Testis (tissue), 3 donors: ENCODE measurements around the gene RAMP2. TPM values are rescaled to one million over a fixed set of nuclear protein-coding genes. Genes with fewer than 3 reads are reported as not detected.

ENCODE experiments used
- DNase-seq: peaks from one replicate; pipeline ENCODE4 v3.0.0-alpha.2; 2019
- H3K27ac ChIP-seq, 2 donors: fragments of 200-600 bp; sonication (generic); one replicate each; pipeline ENCODE4 v1.5.1; 2019
- H3K27me3 ChIP-seq: fragments of 200-600 bp; sonication (generic); one replicate; pipeline ENCODE4 v1.5.1; 2019
- H3K36me3 ChIP-seq: fragments of 200-600 bp; sonication (generic); one replicate; pipeline ENCODE4 v1.5.1; 2017; ENCODE audit warnings: low read depth; ENCODE audit errors: missing control alignments
- H3K4me1 ChIP-seq: fragments of 200-600 bp; sonication (generic); one replicate; pipeline ENCODE4 v1.5.1; 2019
- H3K4me3 ChIP-seq, 2 donors: fragments of 200-600 bp; sonication (generic); one replicate each; pipeline ENCODE4 v1.5.1; 2017 to 2019
- H3K9me3 ChIP-seq: fragments of 200-600 bp; sonication (generic); one replicate; pipeline ENCODE4 v1.5.1; 2017
- POLR2A ChIP-seq: fragments of 450-650 bp; IDR thresholded peaks from one replicate; pipeline ENCODE4 v1.6.1; 2017; ENCODE audit warnings: antibody characterized with exemption, mild to moderate bottlenecking, moderate library complexity
- WGBS, 2 donors: methylation state at CpG; one replicate each; pipeline ENCODE4 v1.1.5; 2018; 5-methylcytosine and 5-hydroxymethylcytosine counted together
- intact Hi-C: fragments of 100-400 bp; cut with DNase I; formaldehyde crosslinking; loops from one replicate; pipeline ENCODE4 v1.15.1; 2023; ENCODE audit warnings: low total_unique reads
- polyA plus RNA-seq: library from polyadenylated mRNA; stranded (reverse); fragments of 350-450 nt; fragmentation: Illumina TruSeq; extraction: RNeasy Lipid Tissue Mini Kit (QIAGEN cat#74804); gene quantifications from one replicate; pipeline ENCODE4 v1.2.3, GENCODE V29; 2014; ENCODE audit warnings: low read depth, low replicate concordance; ENCODE audit not compliant: insufficient read depth
- total RNA-seq, 2 donors: library from RNA; depleted of rRNA; stranded (reverse); fragments of >200 nt; gene quantifications; one replicate each; pipeline ENCODE4 v1.2.3, GENCODE V29; 2016
- TF ChIP-seq, protein P1 (sequence below), 3 experiments: fragments of 450-650 bp in 2 of 3; fragments of 200-600 bp in 1 of 3; sonication (generic) in 1 of 3; IDR thresholded peaks; one replicate each; pipeline ENCODE4 v1.5.1; 2016 to 2019; ENCODE audit warnings: antibody characterized with exemption in 3 of 3, mild to moderate bottlenecking in 2 of 3, moderate library complexity in 1 of 3

RAMP2 gene
- total and polyA plus RNA-seq, 3 donors from 2014 or later: 6.9 to 38.2 (median 14.6) TPM

DNA sequence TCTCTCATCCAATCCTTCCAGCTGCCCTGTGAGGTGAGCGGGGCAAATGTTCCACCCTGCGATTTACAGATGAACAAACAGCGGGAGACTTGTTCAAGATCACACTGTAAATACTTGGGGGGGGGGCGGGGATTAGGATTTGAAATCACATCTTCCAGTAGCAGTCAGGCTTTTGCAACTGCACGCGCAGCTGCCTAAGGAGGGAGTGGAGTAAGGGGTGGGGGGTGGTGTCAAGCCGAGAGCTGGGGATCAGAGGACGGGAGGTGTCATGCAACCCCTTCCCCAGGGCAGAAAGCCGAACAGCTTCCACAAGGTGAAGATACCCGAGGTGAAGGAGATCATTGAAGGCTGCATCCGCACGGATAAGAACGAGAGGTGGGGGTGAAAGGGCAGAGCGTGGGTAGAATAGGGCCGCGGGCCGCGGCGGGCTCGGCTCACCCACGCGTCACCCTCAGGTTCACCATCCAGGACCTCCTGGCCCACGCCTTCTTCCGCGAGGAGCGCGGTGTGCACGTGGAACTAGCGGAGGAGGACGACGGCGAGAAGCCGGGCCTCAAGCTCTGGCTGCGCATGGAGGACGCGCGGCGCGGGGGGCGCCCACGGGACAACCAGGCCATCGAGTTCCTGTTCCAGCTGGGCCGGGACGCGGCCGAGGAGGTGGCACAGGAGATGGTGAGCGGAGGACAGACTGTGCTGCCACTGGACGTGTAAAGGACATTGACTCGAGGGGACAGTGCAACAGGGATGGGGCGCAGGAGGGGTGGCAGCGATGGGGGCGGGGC, 24.0 kb downstream of the RAMP2 start:
- DNase-seq: no peak
- no peaks in the 10 kb centered on the region for H3K27me3 ChIP-seq
- TF ChIP-seq, protein P1, sequence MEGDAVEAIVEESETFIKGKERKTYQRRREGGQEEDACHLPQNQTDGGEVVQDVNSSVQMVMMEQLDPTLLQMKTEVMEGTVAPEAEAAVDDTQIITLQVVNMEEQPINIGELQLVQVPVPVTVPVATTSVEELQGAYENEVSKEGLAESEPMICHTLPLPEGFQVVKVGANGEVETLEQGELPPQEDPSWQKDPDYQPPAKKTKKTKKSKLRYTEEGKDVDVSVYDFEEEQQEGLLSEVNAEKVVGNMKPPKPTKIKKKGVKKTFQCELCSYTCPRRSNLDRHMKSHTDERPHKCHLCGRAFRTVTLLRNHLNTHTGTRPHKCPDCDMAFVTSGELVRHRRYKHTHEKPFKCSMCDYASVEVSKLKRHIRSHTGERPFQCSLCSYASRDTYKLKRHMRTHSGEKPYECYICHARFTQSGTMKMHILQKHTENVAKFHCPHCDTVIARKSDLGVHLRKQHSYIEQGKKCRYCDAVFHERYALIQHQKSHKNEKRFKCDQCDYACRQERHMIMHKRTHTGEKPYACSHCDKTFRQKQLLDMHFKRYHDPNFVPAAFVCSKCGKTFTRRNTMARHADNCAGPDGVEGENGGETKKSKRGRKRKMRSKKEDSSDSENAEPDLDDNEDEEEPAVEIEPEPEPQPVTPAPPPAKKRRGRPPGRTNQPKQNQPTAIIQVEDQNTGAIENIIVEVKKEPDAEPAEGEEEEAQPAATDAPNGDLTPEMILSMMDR (IDR thresholded peaks at IDR 0.05): no peak
- TF ChIP-seq POLR2A: no peak
- 13 to 25% methylated on average over 23 to 44 of the region's 52 CpGs for WGBS, 2 donors
- H3K9me3 ChIP-seq: no peaks in the 10 kb centered on the region
- H3K27ac ChIP-seq: no peak overlapping the region
- no peaks in the 10 kb centered on the region for H3K36me3 ChIP-seq
- intact Hi-C loops: no loop called here
- no peaks in the 10 kb centered on the region for H3K4me1 ChIP-seq
- peak overlapping the region in 1 of 2 donors; percentile 11 for H3K4me3 ChIP-seq

DNA sequence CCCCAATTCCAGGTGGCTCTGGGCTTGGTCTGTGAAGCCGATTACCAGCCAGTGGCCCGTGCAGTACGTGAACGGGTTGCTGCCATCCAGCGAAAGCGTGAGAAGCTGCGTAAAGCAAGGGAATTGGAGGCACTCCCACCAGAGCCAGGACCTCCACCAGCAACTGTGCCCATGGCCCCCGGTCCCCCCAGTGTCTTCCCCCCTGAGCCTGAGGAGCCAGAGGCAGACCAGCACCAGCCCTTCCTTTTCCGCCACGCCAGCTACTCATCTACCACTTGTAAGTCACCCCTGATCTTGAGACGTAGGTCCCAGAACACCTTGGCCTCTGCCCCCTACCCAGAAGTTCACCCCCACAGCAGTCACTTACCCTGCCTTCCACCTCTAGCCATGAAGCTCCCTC, 26.2 kb downstream of the RAMP2 start:
- no peaks in the 10 kb centered on the region for H3K9me3 ChIP-seq
- H3K36me3 ChIP-seq: no peaks in the 10 kb centered on the region
- intact Hi-C loops: no loop called here
- H3K27ac ChIP-seq: no peak overlapping the region
- no peak overlapping the region for H3K4me3 ChIP-seq
- 76 to 83% methylated on average over 11 of the region's 11 CpGs for WGBS, 2 donors
- TF ChIP-seq, protein P1 (IDR thresholded peaks at IDR 0.05): no peak
- TF ChIP-seq POLR2A: no peak
- no peaks in the 10 kb centered on the region for H3K27me3 ChIP-seq
- no peaks in the 10 kb centered on the region for H3K4me1 ChIP-seq
- DNase-seq: no peak

DNA sequence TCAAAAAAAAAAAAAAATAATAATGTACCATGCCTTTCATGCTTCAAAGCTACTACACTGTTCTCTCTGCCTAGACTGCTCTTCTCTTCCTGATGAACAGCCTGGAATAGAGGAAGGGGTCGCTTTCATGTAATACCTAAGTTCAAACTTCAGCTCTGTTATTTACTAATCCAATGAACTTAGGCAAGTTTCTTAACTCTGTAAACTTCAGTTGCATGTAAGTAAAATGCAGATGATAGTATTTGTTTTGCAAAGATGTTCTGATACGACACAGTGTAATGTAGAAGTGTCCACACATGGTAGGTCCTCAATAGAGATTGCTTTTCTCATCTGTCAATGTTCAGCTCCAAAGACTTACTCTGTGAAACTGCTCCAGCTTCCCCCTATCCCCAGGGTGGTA, 30.9 kb downstream of the RAMP2 start:
- intact Hi-C loops: no loop called here
- no peak for DNase-seq
- WGBS, 2 donors: 85% methylated on average over 2 of the region's 2 CpGs
- Histone ChIP-seq H3K27ac (no peak overlapping the region), H3K27me3 (no peaks in the 10 kb centered on the region), H3K9me3 (no peaks in the 10 kb centered on the region), H3K36me3 (no peaks in the 10 kb centered on the region), H3K4me1 (no peaks in the 10 kb centered on the region), H3K4me3 (no peak overlapping the region)
- TF ChIP-seq POLR2A: no peak
- TF ChIP-seq, protein P1 (IDR thresholded peaks at IDR 0.05): no peak

DNA sequence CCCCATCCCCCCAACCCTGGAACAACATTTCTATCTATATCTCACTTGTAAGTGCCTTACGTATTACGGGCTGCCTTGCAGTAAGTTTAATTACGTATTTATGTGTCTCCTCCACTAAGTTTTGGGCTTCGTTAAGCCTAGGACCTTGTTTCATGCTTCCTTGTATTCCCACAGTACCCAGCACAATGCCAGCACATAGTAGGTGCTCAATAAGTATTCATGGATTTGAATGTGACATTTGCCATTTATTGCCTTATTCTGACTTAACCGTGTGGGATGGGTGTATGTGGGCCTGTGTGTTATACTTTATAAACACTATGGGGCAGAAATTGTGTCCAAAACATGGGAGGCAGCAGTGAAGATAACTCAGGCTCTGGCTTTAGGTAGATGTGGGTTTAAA, 31.5 kb downstream of the RAMP2 start:
- H3K9me3 ChIP-seq: no peaks in the 10 kb centered on the region
- intact Hi-C loops: no loop called here
- no peak overlapping the region for H3K27ac ChIP-seq
- H3K36me3 ChIP-seq: no peaks in the 10 kb centered on the region
- 66 to 68% methylated on average over 5 of the region's 5 CpGs for WGBS, 2 donors
- DNase-seq: no peak
- no peak overlapping the region for H3K4me3 ChIP-seq
- TF ChIP-seq, protein P1 (IDR thresholded peaks at IDR 0.05): no peak
- TF ChIP-seq POLR2A: no peak
- H3K27me3 ChIP-seq: no peaks in the 10 kb centered on the region
- H3K4me1 ChIP-seq: peaks cover 5% of the 10 kb centered on the region

DNA sequence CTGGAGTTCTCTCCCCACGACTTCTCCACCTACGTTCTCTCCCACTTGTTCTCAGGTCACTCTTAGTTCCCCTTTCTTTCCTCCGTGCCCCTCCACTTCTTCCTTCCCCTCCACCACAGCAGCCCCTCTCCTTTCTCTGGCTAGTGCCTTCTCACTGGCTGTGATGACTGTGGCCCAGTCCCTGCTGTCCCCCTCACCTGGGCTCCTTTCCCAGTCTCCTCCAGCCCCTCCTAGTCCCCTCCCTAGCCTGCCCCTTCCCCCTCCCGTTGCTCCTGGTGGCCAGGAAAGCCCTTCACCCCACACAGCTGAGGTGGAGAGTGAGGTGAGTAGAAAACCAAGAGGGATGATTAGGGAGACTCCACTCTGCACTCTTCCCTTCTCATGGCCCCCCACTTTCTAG, 34.0 kb downstream of the RAMP2 start:
- Histone ChIP-seq H3K4me3 (no peak overlapping the region), H3K9me3 (no peaks in the 10 kb centered on the region), H3K27me3 (no peaks in the 10 kb centered on the region), H3K27ac (no peak overlapping the region), H3K4me1 (peaks cover 11% of the 10 kb centered on the region), H3K36me3 (no peaks in the 10 kb centered on the region)
- intact Hi-C loops: no loop called here
- TF ChIP-seq POLR2A: no peak
- TF ChIP-seq, protein P1 (IDR thresholded peaks at IDR 0.05): no peak
- DNase-seq: no peak
- 75 to 77% methylated on average over 4 of the region's 4 CpGs for WGBS, 2 donors
